ENCODE results near the gene MUL1. TPM values are rescaled to one million over a fixed set of nuclear protein-coding genes. Genes with fewer than 3 reads are reported as not detected.

The MUL1 gene
- total and polyA plus RNA-seq, 9 of the 15 experiments (the other 6 are each of a cell fraction or from before 2014, with no cell fraction given) = 10.4 to 32.9 (median 19.3) TPM

DNA sequence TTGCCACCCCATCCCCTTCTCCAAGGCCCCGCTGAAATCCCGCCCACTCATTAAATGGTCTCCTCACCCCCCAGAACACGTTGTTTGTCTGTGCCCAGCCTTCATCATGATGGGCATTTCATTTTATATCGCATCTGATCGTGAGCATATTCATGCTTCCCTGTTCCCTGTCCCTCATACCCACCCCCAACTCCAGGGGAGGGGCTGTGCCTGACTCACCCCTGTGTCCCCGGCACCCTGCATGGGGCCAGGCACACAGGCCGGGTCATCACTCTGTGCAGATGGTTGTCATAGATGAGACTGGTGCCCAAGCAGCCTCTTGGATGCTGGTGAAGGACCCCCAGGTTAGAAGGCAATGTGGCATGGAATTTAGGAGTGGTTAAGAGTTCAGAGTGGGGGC, 33.0 kb downstream of the MUL1 start:
- no peak for DNase-seq (ENCODE audit: extremely low read depth in 1 of 4, low spot score in 3 of 4)
- H3K9me1 ChIP-seq (ENCODE audit: control insufficient read depth, insufficient read depth, low read length) = no peaks in the 10 kb centered on the region
- BruUV-seq (replicated peaks) = no TSS peak
- FAIRE-seq = no peak
- ChIA-PET POLR2A (no interaction called here), CTCF (ENCODE audit: low intra/inter-chr PET ratio) (no interaction called here)
- H3K27ac ChIP-seq (ENCODE audit: extremely low read depth, low read depth, low read length) = no peak overlapping the region
- WGBS (ENCODE audit: insufficient coverage, low coverage, missing lambda C conversion rate) = 18% methylated on average over 7 of the region's 7 CpGs
- H3K9me3 ChIP-seq (replicated peaks; ENCODE audit: control insufficient read depth, insufficient read depth, low read depth, low read length) = no peaks in the 10 kb centered on the region
- no peaks in the 10 kb centered on the region for H3K79me2 ChIP-seq (ENCODE audit: control insufficient read depth, insufficient read depth, low read length)
- peaks cover 3 to 42% of the 10 kb centered on the region in 2 experiments for H3K27me3 ChIP-seq (ENCODE audit: control insufficient read depth in 2 of 2, insufficient read depth in 2 of 2, low read length in 2 of 2)
- peaks cover 5 to 14% of the 10 kb centered on the region in 2 experiments; a peak in 4 of 5 replicates for H3K4me1 ChIP-seq (replicated peaks in 1 of 2; ENCODE audit: control insufficient read depth in 2 of 2, insufficient read depth in 2 of 2, low read length in 2 of 2)
- H3K4me2 ChIP-seq (ENCODE audit: insufficient read depth, low read length) = no peak overlapping the region
- in situ Hi-C loops (cut with MboI) (no loop called here), intact Hi-C loops (cut with micrococcal nuclease) (no loop called here)
- H4K20me1 ChIP-seq (replicated peaks; ENCODE audit: control insufficient read depth, insufficient read depth, low read length) = no peaks in the 10 kb centered on the region; the same call in 1 of the 2 replicates
- no peak overlapping the region for H2AFZ ChIP-seq (ENCODE audit: low read depth, low read length)
- no peak overlapping the region for H3K4me3 ChIP-seq
- no peak overlapping the region for H3K9ac ChIP-seq (ENCODE audit: insufficient read depth in 1 of 2, low read depth in 2 of 2, low read length in 2 of 2)
- H3K36me3 ChIP-seq (ENCODE audit: control insufficient read depth, insufficient read depth, low read length) = no peaks in the 10 kb centered on the region
- no peak for ATAC-seq
- no peak for TF ChIP-seq TAF15 (IDR thresholded peaks at IDR 0.05; ENCODE audit: low read depth, low read length)
- no peak for TF ChIP-seq BDP1 (IDR thresholded peaks at IDR 0.05; ENCODE audit: insufficient read depth, insufficient read length)
- TF ChIP-seq MYC (IDR thresholded peaks at IDR 0.05; ENCODE audit: low read depth, low read length) = no peak
- no peak for TF ChIP-seq MYC (CRISPR knock-in tag; IDR thresholded peaks at IDR 0.05; ENCODE audit: borderline replicate concordance, low read depth)
- 0 out of 2 replicates have a peak, but pooled peaks have one; percentile 3 for TF ChIP-seq EGR1 (conservative IDR thresholded peaks at IDR 0.05)
- no peak for TF ChIP-seq NFRKB (IDR thresholded peaks at IDR 0.05; ENCODE audit: low read depth)
- no peak for TF ChIP-seq GTF2A2 (tag; IDR thresholded peaks at IDR 0.05)
